NK-92 treated with Interleukin-12 subunit alpha and Interleukin-12 subunit beta, amount 100 ng/mL, for 24 hours (cell line): ENCODE data around the gene TES.
A peak's percentile ranks its signal among the peaks of the same experiment; 100 is the strongest.

Source experiments
- DNase-seq: peaks from one replicate; lab custom pipeline; 2025; lab: John Stamatoyannopoulos, UW

TES gene

GRCh38 chr7:116194115-116194514 is 16.2 kb upstream of the TES start:
- no peak for DNase-seq

- no peak for DNase-seq
Measured at GRCh38 chr7:116195451-116195850, 14.9 kb upstream of the TES start.

- DNase-seq: no peak
Measured at GRCh38 chr7:116196947-116197346, 13.4 kb upstream of the TES start.

GRCh38 chr7:116197360-116197759 is 13.0 kb upstream of the TES start:
- no peak for DNase-seq

GRCh38 chr7:116198748-116199410 is 11.5 kb upstream of the TES start:
- DNase-seq: no peak

GRCh38 chr7:116200963-116201362 is 9.4 kb upstream of the TES start:
- no peak for DNase-seq

GRCh38 chr7:116206141-116206540 is 4.2 kb upstream of the TES start:
- no peak for DNase-seq

GRCh38 chr7:116208919-116209318 is 1.4 kb upstream of the TES start:
- no peak for DNase-seq

GRCh38 chr7:116209561-116210070 is 723 bp upstream of the TES start:
- no peak for DNase-seq

- DNase-seq: peak; percentile 78
Measured at GRCh38 chr7:116211006-116211912, 920 bp downstream of the TES start.

- no peak for DNase-seq
Measured at GRCh38 chr7:116211913-116212596, 1.7 kb downstream of the TES start.

- DNase-seq: no peak
Measured at GRCh38 chr7:116212869-116213268, 2.5 kb downstream of the TES start.

- DNase-seq: no peak
Measured at GRCh38 chr7:116213361-116214130, 3.2 kb downstream of the TES start.

GRCh38 chr7:116214921-116215320 is 4.6 kb downstream of the TES start:
- DNase-seq: no peak

- DNase-seq: no peak
Measured at GRCh38 chr7:116215551-116215950, 5.2 kb downstream of the TES start.

GRCh38 chr7:116216956-116217571 is 6.7 kb downstream of the TES start:
- no peak for DNase-seq

GRCh38 chr7:116218051-116218645 is 7.8 kb downstream of the TES start:
- DNase-seq: no peak

- no peak for DNase-seq
Measured at GRCh38 chr7:116218747-116219146, 8.4 kb downstream of the TES start.

GRCh38 chr7:116219288-116219687 is 8.9 kb downstream of the TES start:
- DNase-seq: no peak

GRCh38 chr7:116219834-116220233 is 9.5 kb downstream of the TES start:
- no peak for DNase-seq

- no peak for DNase-seq
Measured at GRCh38 chr7:116222501-116222900, 12.2 kb downstream of the TES start.
